Endothelial cell of umbilical vein (primary cell): ENCODE measurements around the gene TSC22D3. TPM values are rescaled to one million over a fixed set of nuclear protein-coding genes. Genes with fewer than 3 reads are reported as not detected.

Experiments used
- BruUV-seq: library from RNA; stranded (reverse); fragments of 400-500 nt; replicated peaks from 2 replicates; lab custom pipeline; 2021; lab: Mats Ljungman, UMichigan
- CTCF ChIA-PET: fragments of 300-600, 350-600 bp; sonication (Branson Sonifier 250); formaldehyde crosslinking; loops from one replicate; lab custom pipeline; 2021; ENCODE audit warnings: antibody characterized with exemption, inconsistent platforms; lab: Charles Lee
- POLR2A ChIA-PET: fragments of 300-600, 350-600 bp; sonication (Branson Sonifier 250); formaldehyde crosslinking; loops from one replicate; lab custom pipeline; 2021; ENCODE audit warnings: antibody characterized with exemption, inconsistent platforms; lab: Charles Lee
- DNase-seq: peaks from one replicate; pipeline ENCODE4 v3.0.0-alpha.2; 2011; ENCODE audit warnings: low read depth, low spot score
- FAIRE-seq: peaks from 2 replicates; lab custom pipeline; 2011; peaks lifted over from hg19 to GRCh38; lab: Jason Lieb, UNC
- H2AFZ ChIP-seq: 2 replicates; pipeline ENCODE4 v1.6.0; 2012; ENCODE audit warnings: low read depth, low read length, control low read depth, inconsistent platforms
- H3K27ac ChIP-seq: 2 replicates; pipeline ENCODE4 v1.5.1; 2011; ENCODE audit warnings: low read depth, mild to moderate bottlenecking, control low read depth, low read length, moderate library complexity; ENCODE audit not compliant: insufficient read depth
- H3K27me3 ChIP-seq, 2 experiments: 2 replicates each; pipeline versions ENCODE4 v1.6.0 to v1.6.1; 2011; ENCODE audit warnings: low read length in 2 of 2, mixed read lengths in 1 of 2; ENCODE audit not compliant: control insufficient read depth in 2 of 2, insufficient read depth in 2 of 2
- H3K36me3 ChIP-seq, 2 experiments: 2 replicates in 1 of 2; 3 replicates in 1 of 2; pipeline ENCODE4 v1.5.1; 2011; ENCODE audit warnings: low read length in 2 of 2, mild to moderate bottlenecking in 1 of 2, moderate library complexity in 1 of 2; ENCODE audit not compliant: control insufficient read depth in 2 of 2, insufficient read depth in 2 of 2; ENCODE audit errors: extremely low read depth in 1 of 2
- H3K4me1 ChIP-seq: 3 replicates; pipeline ENCODE4 v1.5.1; 2011; ENCODE audit warnings: mild to moderate bottlenecking, low read length; ENCODE audit not compliant: control insufficient read depth, insufficient read depth; ENCODE audit errors: extremely low read depth
- H3K4me2 ChIP-seq: 2 replicates; pipeline ENCODE4 v1.6.1; 2011; ENCODE audit warnings: low read length, control low read depth, mixed read lengths; ENCODE audit not compliant: insufficient read depth
- H3K4me3 ChIP-seq, 3 experiments: fragments of 200-600 bp in 1 of 3; sonication (generic), shearing (Covaris generic) in 1 of 3; replicated peaks in 1 of 3; 2 replicates each; pipeline ENCODE4 v1.5.1; 2011 to 2016; ENCODE audit warnings: control low read depth in 3 of 3, low read length in 3 of 3, mild to moderate bottlenecking in 2 of 3, inconsistent platforms in 1 of 3, low read depth in 1 of 3, moderate library complexity in 1 of 3; ENCODE audit not compliant: insufficient read depth in 1 of 3
- H3K79me2 ChIP-seq: 2 replicates; pipeline ENCODE4 v1.6.0; 2012; ENCODE audit warnings: low read length, inconsistent platforms; ENCODE audit not compliant: control insufficient read depth, insufficient read depth
- H3K9ac ChIP-seq: replicated peaks from 2 replicates; pipeline ENCODE3; 2011; ENCODE audit warnings: low read length, control low read depth; ENCODE audit not compliant: insufficient read depth; ENCODE audit errors: extremely low read depth
- H3K9me1 ChIP-seq: replicated peaks from 3 replicates; pipeline ENCODE4 v1.6.0; 2011; ENCODE audit warnings: mild to moderate bottlenecking, low read length; ENCODE audit not compliant: control insufficient read depth, insufficient read depth; ENCODE audit errors: extremely low read depth
- H3K9me3 ChIP-seq: replicated peaks from 2 replicates; pipeline ENCODE4 v1.5.1; 2012; ENCODE audit warnings: low read length, inconsistent platforms; ENCODE audit not compliant: control insufficient read depth, insufficient read depth
- H4K20me1 ChIP-seq: replicated peaks from 2 replicates; pipeline ENCODE3; 2011; ENCODE audit warnings: mild to moderate bottlenecking, low read length; ENCODE audit not compliant: control insufficient read depth, insufficient read depth; ENCODE audit errors: extremely low read depth
- CTCF ChIP-seq, 2 donors: IDR thresholded peaks; 1 replicate in 1 of 2; 2 replicates in 1 of 2; pipeline ENCODE4 v1.5.1; 2011; ENCODE audit warnings: low read length in 2 of 2, mild to moderate bottlenecking in 2 of 2, moderate library complexity in 2 of 2, control low read depth in 1 of 2, inconsistent platforms in 1 of 2, low read depth in 1 of 2; ENCODE audit not compliant: insufficient read depth in 1 of 2; ENCODE audit errors: extremely low read depth in 1 of 2
- EZH2 ChIP-seq: IDR thresholded peaks from 2 replicates; pipeline ENCODE4 v1.6.1; 2012; ENCODE audit warnings: borderline replicate concordance, low read depth, mild to moderate bottlenecking, moderate library complexity, low read length, inconsistent platforms; ENCODE audit not compliant: severe bottlenecking
- FOS ChIP-seq: IDR thresholded peaks from 2 replicates; pipeline ENCODE4 v1.6.1; 2011; ENCODE audit warnings: mild to moderate bottlenecking, low read length, moderate library complexity, borderline replicate concordance; ENCODE audit not compliant: insufficient read depth
- GATA2 ChIP-seq: IDR thresholded peaks from 2 replicates; pipeline ENCODE4 v1.7.0; 2011; ENCODE audit warnings: low read depth, mild to moderate bottlenecking, moderate library complexity, mixed read lengths, low read length; ENCODE audit not compliant: insufficient read length, insufficient read depth
- JUN ChIP-seq: IDR thresholded peaks from 2 replicates; pipeline ENCODE4 v1.6.1; 2011; ENCODE audit warnings: borderline replicate concordance, low read depth; ENCODE audit not compliant: insufficient read length, insufficient read depth
- MAX ChIP-seq: IDR thresholded peaks from 2 replicates; pipeline ENCODE4 v1.6.1; 2011; ENCODE audit not compliant: insufficient read depth, insufficient read length
- MYC ChIP-seq: IDR thresholded peaks from one replicate; pipeline ENCODE4 v1.6.1; 2011; ENCODE audit warnings: mild to moderate bottlenecking, low read depth, low read length
- POLR2A ChIP-seq: IDR thresholded peaks from 2 replicates; pipeline ENCODE4 v1.6.1; 2012; ENCODE audit warnings: low read depth, mild to moderate bottlenecking, control low read depth, low read length
- POLR2AphosphoS5 ChIP-seq: IDR thresholded peaks from 2 replicates; pipeline ENCODE4 v1.6.1; 2012; ENCODE audit warnings: low read depth, mild to moderate bottlenecking, control low read depth, low read length, moderate library complexity; ENCODE audit not compliant: insufficient read depth
- dilution Hi-C: fragments of 300-500 bp; cut with MboI; formaldehyde crosslinking; loops from one replicate; pipeline ENCODE4 v1.15.0; 2019; ENCODE audit warnings: low sequenced_read_pairs; ENCODE audit not compliant: extremely low pct_ligation_motif_present
- intact Hi-C: fragments of 100-400 bp; cut with micrococcal nuclease; formaldehyde crosslinking; loops from one replicate; pipeline ENCODE4 v1.10.0; 2022
- polyA plus RNA-seq, 4 experiments: library from polyadenylated mRNA; depleted of rRNA in 3 of 4; stranded (reverse) in 3 of 4; unstranded in 1 of 4; fragments of >200 nt; gene quantifications; 2 replicates each; pipeline versions ENCODE4 v1.2.1 to v1.2.3, GENCODE V29; 2011 to 2012; ENCODE audit warnings: missing spikeins in 1 of 4
- total RNA-seq: library from RNA; stranded (reverse); gene quantifications from 2 replicates; pipeline ENCODE4 v1.2.3, GENCODE V29; 2021

The TSC22D3 gene
- total and polyA plus RNA-seq, 2 donors (not counting 3 experiments of a cell fraction or from before 2014, with no cell fraction given) = 21.1 to 37.4 TPM

GRCh38 chrX:107673933-107674479 lies 101.6 kb downstream of the TSC22D3 start:
- Histone ChIP-seq H3K4me1 (peaks cover 25% of the 10 kb centered on the region), H3K79me2 (peaks cover 4% of the 10 kb centered on the region), H3K9me1 (no peaks in the 10 kb centered on the region), H4K20me1 (no peaks in the 10 kb centered on the region), H3K27me3 (no peaks in the 10 kb centered on the region), H3K36me3 (no peaks in the 10 kb centered on the region), H3K9ac (peak overlapping the region; percentile 48), H3K4me3 (no peak overlapping the region), H3K27ac (peak overlapping the region; percentile 74), H3K9me3 (no peaks in the 10 kb centered on the region), H3K4me2 (no peak overlapping the region), H2AFZ (no peak overlapping the region)
- TF ChIP-seq FOS (no peak), JUN (no peak), POLR2A (no peak), MAX (no peak), CTCF (IDR thresholded peaks at IDR 0.05; ENCODE audit: extremely low read depth in 1 of 2, insufficient read depth in 1 of 2, low read depth in 1 of 2, low read length in 2 of 2) (no peak), EZH2 (no peak), GATA2 (no peak), MYC (no peak), POLR2AphosphoS5 (no peak)
- peak; percentile 64 for FAIRE-seq
- POLR2A ChIA-PET = interaction anchor here (5.7 kb wide), 1 partner anchor 42 kb away, joined by 40 read pairs; no protein-coding TSS in a partner anchor
- BruUV-seq = no TSS peak
- dilution Hi-C loops (no loop called here), intact Hi-C loops (loop anchor here (1.0 to 5.0 kb wide), 5 partner anchors 44 to 398 kb away; partner anchors contain the start of gene TSC22D3)
- peak; percentile 67 for DNase-seq
- CTCF ChIA-PET = interaction anchor here (1.3 to 6.1 kb wide), 14 partner anchors 10 to 102 kb away, joined by 3 to 142 read pairs (median 11); partner anchors contain the start of genes NCBP2L and TSC22D3
